MM.1S (cell line): ENCODE results near the gene LAMC1.

Experiments
- DNase-seq: peaks from one replicate; pipeline ENCODE4 v3.0.0-alpha.2; 2015
- H2AFZ ChIP-seq: fragments of 300-600 bp; sonication (generic); 2 replicates; pipeline ENCODE4 v1.6.0; 2016; ENCODE audit warnings: antibody characterized with exemption, low read length
- H3F3A ChIP-seq: fragments of 300-600 bp; sonication (generic); 2 replicates; pipeline ENCODE4 v1.6.1; 2016; ENCODE audit warnings: mild to moderate bottlenecking, antibody characterized with exemption, low read length, moderate library complexity, mixed read lengths; ENCODE audit not compliant: insufficient read depth
- H3K27ac ChIP-seq: fragments of 300-600 bp; sonication (generic); 2 replicates; pipeline ENCODE4 v1.5.1; 2016; ENCODE audit warnings: mild to moderate bottlenecking, low read length
- H3K27me3 ChIP-seq: fragments of 300-600 bp; sonication (generic); replicated peaks from 2 replicates; pipeline ENCODE4 v1.6.0; 2016; ENCODE audit warnings: low read length; ENCODE audit not compliant: insufficient read depth
- H3K36me3 ChIP-seq: fragments of 300-600 bp; sonication (generic); replicated peaks from 2 replicates; pipeline ENCODE4 v1.6.1; 2016; ENCODE audit warnings: mild to moderate bottlenecking, low read length, mixed read lengths; ENCODE audit not compliant: insufficient read depth
- H3K4me1 ChIP-seq: fragments of 300-600 bp; sonication (generic); 2 replicates; pipeline ENCODE4 v1.6.1; 2016; ENCODE audit warnings: low read length, mixed read lengths
- H3K4me2 ChIP-seq: fragments of 300-600 bp; sonication (generic); 2 replicates; pipeline ENCODE4 v1.6.0; 2016; ENCODE audit warnings: low read depth, low read length
- H3K4me3 ChIP-seq: fragments of 300-600 bp; sonication (generic); 2 replicates; pipeline ENCODE4 v1.5.1; 2016; ENCODE audit warnings: low read length, mixed read lengths
- H3K79me2 ChIP-seq: fragments of 300-600 bp; sonication (generic); 2 replicates; pipeline ENCODE4 v1.6.1; 2016; ENCODE audit warnings: mixed run types, low read length, mixed read lengths
- H3K9ac ChIP-seq: fragments of 300-600 bp; sonication (generic); 2 replicates; pipeline ENCODE4 v1.6.1; 2016; ENCODE audit warnings: low read length, mixed read lengths
- H3K9me2 ChIP-seq: fragments of 300-600 bp; sonication (generic); replicated peaks from 2 replicates; pipeline ENCODE4 v1.6.1; 2016; ENCODE audit warnings: mild to moderate bottlenecking, low read length, mixed read lengths; ENCODE audit not compliant: insufficient read depth
- H3K9me3 ChIP-seq: fragments of 300-600 bp; sonication (generic); replicated peaks from 2 replicates; pipeline ENCODE4 v1.6.1; 2016; ENCODE audit warnings: mild to moderate bottlenecking, low read length, mixed read lengths; ENCODE audit not compliant: insufficient read depth
- H4K20me1 ChIP-seq: fragments of 300-600 bp; sonication (generic); 2 replicates; pipeline ENCODE4 v1.6.1; 2016; ENCODE audit warnings: mild to moderate bottlenecking, low read length, moderate library complexity, mixed read lengths; ENCODE audit not compliant: insufficient read depth
- EZH2 ChIP-seq: fragments of 300-600 bp; sonication (generic); optimal IDR thresholded peaks from 2 replicates; pipeline ENCODE3; 2017; ENCODE audit warnings: low read depth, mild to moderate bottlenecking, antibody characterized with exemption, low read length, mixed read lengths
- EZH2phosphoT487 ChIP-seq: fragments of 300-600 bp; sonication (generic); IDR thresholded peaks from 2 replicates; pipeline ENCODE4 v1.6.1; 2018; ENCODE audit warnings: antibody characterized with exemption, low read length
- TF ChIP-seq, protein P1 (sequence below): fragments of 300-600 bp; sonication (generic); IDR thresholded peaks from 2 replicates; pipeline ENCODE4 v1.5.1; 2016; ENCODE audit warnings: antibody characterized with exemption, low read length, mixed read lengths

LAMC1 gene

GRCh38 chr1:183021405-183022201 lies 1.6 kb upstream of the LAMC1 start:
- no peak overlapping the region for H2AFZ ChIP-seq
- no peak overlapping the region for H3K27ac ChIP-seq
- H3K79me2 ChIP-seq: no peaks in the 10 kb centered on the region
- H3K9ac ChIP-seq: no peak overlapping the region
- no peak overlapping the region for H3K4me3 ChIP-seq
- peaks cover 33% of the 10 kb centered on the region for H3K27me3 ChIP-seq
- TF ChIP-seq EZH2 (no peak), EZH2phosphoT487 (no peak)
- TF ChIP-seq, protein P1, sequence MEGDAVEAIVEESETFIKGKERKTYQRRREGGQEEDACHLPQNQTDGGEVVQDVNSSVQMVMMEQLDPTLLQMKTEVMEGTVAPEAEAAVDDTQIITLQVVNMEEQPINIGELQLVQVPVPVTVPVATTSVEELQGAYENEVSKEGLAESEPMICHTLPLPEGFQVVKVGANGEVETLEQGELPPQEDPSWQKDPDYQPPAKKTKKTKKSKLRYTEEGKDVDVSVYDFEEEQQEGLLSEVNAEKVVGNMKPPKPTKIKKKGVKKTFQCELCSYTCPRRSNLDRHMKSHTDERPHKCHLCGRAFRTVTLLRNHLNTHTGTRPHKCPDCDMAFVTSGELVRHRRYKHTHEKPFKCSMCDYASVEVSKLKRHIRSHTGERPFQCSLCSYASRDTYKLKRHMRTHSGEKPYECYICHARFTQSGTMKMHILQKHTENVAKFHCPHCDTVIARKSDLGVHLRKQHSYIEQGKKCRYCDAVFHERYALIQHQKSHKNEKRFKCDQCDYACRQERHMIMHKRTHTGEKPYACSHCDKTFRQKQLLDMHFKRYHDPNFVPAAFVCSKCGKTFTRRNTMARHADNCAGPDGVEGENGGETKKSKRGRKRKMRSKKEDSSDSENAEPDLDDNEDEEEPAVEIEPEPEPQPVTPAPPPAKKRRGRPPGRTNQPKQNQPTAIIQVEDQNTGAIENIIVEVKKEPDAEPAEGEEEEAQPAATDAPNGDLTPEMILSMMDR: no peak
- no peak for DNase-seq
- H3K4me1 ChIP-seq: peaks cover 9% of the 10 kb centered on the region
- H3F3A ChIP-seq: no peaks in the 10 kb centered on the region
- no peak overlapping the region for H3K4me2 ChIP-seq
- H3K36me3 ChIP-seq: no peaks in the 10 kb centered on the region
- no peaks in the 10 kb centered on the region for H4K20me1 ChIP-seq
- H3K9me2 ChIP-seq: no peaks in the 10 kb centered on the region
- H3K9me3 ChIP-seq: no peaks in the 10 kb centered on the region

- Histone ChIP-seq H3K4me1 (peaks cover 12% of the 10 kb centered on the region), H3K9ac (peak overlapping the region; percentile 20; the same call in 1 of the 2 replicates), H3K4me3 (peak overlapping the region; percentile 57), H3K79me2 (no peaks in the 10 kb centered on the region), H3K27ac (no peak overlapping the region), H2AFZ (peak overlapping the region; percentile 56), H3K36me3 (no peaks in the 10 kb centered on the region), H3K9me3 (no peaks in the 10 kb centered on the region), H3K4me2 (peak overlapping the region; percentile 48), H4K20me1 (no peaks in the 10 kb centered on the region), H3F3A (no peaks in the 10 kb centered on the region), H3K9me2 (no peaks in the 10 kb centered on the region), H3K27me3 (peaks cover 41% of the 10 kb centered on the region)
- peak; percentile 41 for DNase-seq
- TF ChIP-seq, protein P1: no peak
- no peak for TF ChIP-seq EZH2phosphoT487
- no peak for TF ChIP-seq EZH2
Observed at GRCh38 chr1:183022202-183023145, 746 bp upstream of the LAMC1 start.

- Histone ChIP-seq H3K79me2 (no peaks in the 10 kb centered on the region), H4K20me1 (no peaks in the 10 kb centered on the region), H3K4me3 (peak overlapping the region; percentile 71), H3K4me2 (peak overlapping the region; percentile 99), H3K27ac (no peak overlapping the region), H3K36me3 (no peaks in the 10 kb centered on the region), H3K4me1 (peaks cover 21% of the 10 kb centered on the region), H3F3A (no peaks in the 10 kb centered on the region), H3K9ac (peak overlapping the region; percentile 31; the same call in 1 of the 2 replicates), H2AFZ (peak overlapping the region; percentile 56), H3K27me3 (peaks cover 45% of the 10 kb centered on the region), H3K9me3 (no peaks in the 10 kb centered on the region), H3K9me2 (no peaks in the 10 kb centered on the region)
- peak; percentile 92 for DNase-seq
- TF ChIP-seq EZH2 (no peak), EZH2phosphoT487 (no peak)
- TF ChIP-seq, protein P1: peak; percentile 89
Observed at GRCh38 chr1:183023601-183024316, 539 bp downstream of the LAMC1 start.
